Fibroblast of skin of left biceps (primary cell): Measurements from ENCODE around the gene UBR4.

Experiments
- DNase-seq, 2 experiments: peaks; one replicate each; pipeline ENCODE4 v3.0.0-alpha.2; 2013; ENCODE audit warnings: low read depth in 2 of 2

UBR4 gene

GRCh38 chr1:19139711-19140110 is 70.4 kb downstream of the UBR4 start:
- no peak for DNase-seq

- no peak for DNase-seq
Measured at GRCh38 chr1:19138958-19139581, 71.0 kb downstream of the UBR4 start.

DNA sequence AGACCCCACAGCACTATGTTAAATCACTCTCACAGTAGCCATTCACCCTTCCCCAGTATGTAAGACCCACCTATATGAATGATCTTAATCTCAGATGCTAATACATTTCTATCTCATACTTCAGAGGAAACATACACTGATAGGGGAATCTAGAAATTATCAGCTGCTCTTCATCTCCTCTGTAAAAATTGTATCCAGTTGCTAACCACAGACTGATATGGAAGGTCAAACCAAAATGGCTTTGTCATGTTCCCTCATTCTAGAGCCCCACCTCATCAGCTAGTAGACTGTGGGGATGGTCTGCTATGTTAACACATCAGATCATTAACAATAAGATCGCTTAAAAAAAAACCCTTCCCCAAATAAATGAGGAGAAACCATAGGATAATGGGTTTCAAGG is 71.7 kb downstream of the UBR4 start:
- DNase-seq: no peak

DNA sequence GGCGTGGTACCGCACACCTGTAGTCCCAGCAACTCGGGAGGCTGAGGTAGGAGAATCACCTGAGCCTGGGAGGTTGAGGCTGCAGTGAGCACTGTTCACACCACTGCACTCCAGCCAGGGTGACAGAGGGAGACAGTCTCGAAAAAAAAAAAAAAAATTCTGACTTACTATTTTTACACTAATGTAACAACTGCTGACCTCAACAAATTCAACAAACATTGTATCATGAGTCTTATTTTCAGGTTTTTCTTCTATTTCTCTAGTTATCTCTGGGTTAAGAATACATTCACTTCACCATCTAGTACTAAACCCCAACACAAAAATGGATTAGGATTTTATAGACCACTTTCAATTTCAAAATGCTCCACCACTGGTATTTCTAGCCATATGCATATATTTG is 72.9 kb downstream of the UBR4 start:
- DNase-seq: no peak

DNA sequence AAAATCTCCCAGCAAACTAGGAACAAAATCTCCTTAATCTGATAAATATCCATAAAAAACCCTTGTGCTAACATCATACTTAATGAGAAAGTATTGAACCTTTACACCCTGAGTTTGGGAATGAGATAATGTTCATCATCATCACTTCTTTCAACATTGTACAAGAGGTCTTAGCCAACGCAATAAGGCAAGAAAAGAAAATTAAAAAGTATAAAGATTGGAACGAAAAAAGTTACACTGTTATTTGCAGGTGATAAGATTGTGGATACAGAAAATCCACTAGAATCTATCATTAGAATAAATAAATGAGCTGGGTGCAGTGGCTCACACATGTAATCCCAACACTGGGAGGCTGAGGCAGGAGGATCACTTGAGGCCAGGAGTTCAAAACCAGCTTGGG is 76.7 kb downstream of the UBR4 start:
- DNase-seq: no peak

GRCh38 chr1:19130468-19130867 is 79.6 kb downstream of the UBR4 start:
- DNase-seq: no peak

DNA sequence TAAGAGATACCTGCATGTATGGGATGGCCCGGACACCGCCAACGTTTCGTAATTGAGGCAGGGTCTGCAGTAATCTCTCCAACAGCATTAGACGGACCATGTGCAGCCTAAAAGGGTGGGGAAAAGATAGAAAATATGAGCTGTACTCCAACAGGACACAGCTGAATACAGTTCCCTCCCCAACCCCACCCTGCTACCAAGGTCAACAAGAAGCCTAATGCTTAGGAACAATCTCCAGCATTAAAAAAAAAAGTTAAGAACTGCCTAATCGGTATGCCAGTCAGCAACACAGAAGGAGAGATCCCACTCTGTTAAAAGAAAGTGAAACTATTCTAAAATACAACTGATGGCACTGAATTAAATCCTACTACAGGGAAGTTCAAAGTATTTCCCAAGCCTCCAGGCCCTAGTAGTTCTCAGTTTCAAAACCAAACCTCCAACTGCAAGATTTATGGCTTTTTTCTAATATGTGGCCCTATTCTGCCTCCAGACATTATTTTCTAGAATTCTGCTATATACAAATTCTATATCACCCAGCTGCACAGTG is 81.0 kb downstream of the UBR4 start:
- no peak for DNase-seq

GRCh38 chr1:19124273-19124672 is 85.8 kb downstream of the UBR4 start:
- no peak for DNase-seq

DNA sequence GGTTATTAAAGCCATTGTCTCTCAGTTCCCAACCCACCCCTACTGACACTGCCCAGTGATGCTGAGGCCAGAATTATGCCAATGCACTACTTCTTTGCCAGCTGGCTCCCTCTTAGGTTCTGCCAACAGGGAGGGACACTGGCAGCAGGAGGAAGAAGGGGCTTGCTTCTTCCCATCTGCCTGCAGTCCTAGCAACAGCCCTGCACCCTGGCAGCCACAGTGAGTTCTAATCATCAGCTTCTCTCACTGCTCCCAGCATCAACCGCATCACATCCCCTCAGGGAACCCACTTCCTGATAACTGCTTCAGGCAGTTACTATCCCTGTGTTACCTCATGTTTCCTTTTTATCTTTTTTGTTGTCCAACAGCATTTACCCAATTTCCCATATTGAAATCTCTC is 86.2 kb downstream of the UBR4 start:
- no peak for DNase-seq

GRCh38 chr1:19122668-19123067 is 87.4 kb downstream of the UBR4 start:
- DNase-seq: no peak

GRCh38 chr1:19121192-19121591 is 88.9 kb downstream of the UBR4 start:
- DNase-seq: no peak

- no peak for DNase-seq
Measured at GRCh38 chr1:19120070-19120469, 90.0 kb downstream of the UBR4 start.

DNA sequence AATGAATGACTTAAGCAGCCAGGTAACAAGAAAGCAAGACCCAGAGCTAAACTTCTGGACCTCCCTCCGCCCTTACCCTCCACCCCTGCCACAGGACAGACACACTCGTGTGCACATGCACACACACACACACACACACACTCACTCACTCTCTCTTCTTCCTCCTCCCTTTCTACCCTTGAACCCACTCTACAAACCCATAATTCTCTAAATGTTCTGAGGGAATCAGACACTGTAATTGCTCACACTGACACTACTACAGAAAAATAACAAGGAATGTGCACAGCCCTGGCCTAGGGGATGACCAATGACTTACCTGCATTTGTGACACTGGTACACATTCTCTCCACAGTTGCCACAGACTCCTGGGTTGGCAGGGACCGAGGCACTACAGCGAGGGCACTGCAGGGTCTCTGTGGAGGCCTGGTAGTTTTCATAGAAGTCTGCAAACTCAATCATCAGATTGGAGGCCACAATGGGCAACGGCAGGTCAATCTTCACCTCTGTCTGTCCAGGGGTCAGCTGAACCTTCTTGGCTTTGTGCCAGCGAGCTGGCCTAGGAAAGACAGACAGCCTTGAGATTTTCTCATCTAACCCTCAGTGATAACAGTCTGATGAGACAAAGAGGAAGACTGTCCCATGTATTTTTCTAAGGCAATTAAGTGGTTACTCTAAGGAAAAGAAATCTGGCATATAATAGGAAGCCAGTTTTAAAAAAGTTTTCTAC is 94.8 kb downstream of the UBR4 start:
- DNase-seq: no peak

- DNase-seq: no peak
Measured at GRCh38 chr1:19113697-19114092, 96.4 kb downstream of the UBR4 start.

GRCh38 chr1:19112891-19113696 is 97.0 kb downstream of the UBR4 start:
- DNase-seq: no peak

DNA sequence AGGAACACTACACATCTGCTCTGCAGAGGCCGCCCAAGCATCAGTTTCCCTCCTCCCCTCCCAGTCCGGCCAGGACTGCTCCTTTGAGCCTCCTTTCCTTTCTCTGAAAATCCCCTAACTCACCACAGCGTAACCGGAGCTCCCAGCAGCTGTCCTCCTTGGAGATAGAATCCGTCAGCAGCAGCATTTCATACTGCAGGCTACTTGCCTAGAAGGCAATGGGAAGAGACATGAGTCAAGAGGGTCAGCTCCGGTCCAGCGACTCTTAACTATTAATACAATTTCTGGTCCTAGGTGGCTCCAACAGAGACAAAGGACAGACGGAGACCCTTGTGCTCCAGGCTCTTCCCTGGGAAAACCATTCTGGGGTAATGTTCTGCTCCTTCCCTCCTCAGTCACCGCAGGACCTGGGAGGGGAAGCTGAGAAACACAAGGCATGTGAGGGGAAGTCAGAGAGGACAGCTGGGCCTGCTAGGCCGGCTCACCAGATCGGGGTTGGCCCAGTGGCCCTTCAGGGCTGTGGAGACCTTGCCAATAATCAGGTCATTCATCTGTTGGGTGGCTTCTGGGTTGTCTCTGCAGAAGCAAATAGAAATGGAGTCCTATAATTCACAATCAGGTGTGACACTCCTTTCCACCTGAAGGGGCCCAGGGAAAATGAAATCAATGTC is 99.7 kb downstream of the UBR4 start:
- no peak for DNase-seq

GRCh38 chr1:19109545-19109944 is 100.5 kb downstream of the UBR4 start:
- DNase-seq: no peak

- no peak for DNase-seq
Measured at GRCh38 chr1:19101244-19101643, 108.8 kb downstream of the UBR4 start.

DNA sequence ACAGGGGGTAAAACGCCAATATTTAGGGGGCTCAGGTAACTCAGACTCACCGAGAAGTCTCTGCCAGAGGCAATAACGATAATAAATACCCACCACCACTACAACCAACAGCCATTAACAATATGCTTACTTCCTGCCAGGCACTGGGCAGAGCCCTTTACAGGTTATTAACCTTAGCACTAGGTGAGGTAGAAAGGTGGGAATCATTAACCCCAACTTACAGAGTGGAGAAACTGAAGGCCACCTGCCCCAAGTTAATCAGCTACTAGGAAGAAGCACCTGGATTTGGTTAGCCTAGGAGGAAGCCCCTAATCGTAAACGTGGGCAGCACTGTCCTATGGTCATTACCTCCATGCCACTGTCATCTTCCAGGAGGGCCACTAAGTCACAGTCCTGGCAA is 110.0 kb downstream of the UBR4 start:
- DNase-seq: no peak

GRCh38 chr1:19096990-19097389 is 113.1 kb downstream of the UBR4 start:
- DNase-seq: no peak

GRCh38 chr1:19096036-19096833 is 113.8 kb downstream of the UBR4 start:
- DNase-seq: no peak
